Measurements from ENCODE around the gene NPEPL1. TPM values are rescaled to one million over a fixed set of nuclear protein-coding genes. Genes with fewer than 3 reads are reported as not detected.

Gene NPEPL1
- total and polyA plus RNA-seq, 8 donors, result 25.1 to 44.4 (median 33.3) TPM

DNA sequence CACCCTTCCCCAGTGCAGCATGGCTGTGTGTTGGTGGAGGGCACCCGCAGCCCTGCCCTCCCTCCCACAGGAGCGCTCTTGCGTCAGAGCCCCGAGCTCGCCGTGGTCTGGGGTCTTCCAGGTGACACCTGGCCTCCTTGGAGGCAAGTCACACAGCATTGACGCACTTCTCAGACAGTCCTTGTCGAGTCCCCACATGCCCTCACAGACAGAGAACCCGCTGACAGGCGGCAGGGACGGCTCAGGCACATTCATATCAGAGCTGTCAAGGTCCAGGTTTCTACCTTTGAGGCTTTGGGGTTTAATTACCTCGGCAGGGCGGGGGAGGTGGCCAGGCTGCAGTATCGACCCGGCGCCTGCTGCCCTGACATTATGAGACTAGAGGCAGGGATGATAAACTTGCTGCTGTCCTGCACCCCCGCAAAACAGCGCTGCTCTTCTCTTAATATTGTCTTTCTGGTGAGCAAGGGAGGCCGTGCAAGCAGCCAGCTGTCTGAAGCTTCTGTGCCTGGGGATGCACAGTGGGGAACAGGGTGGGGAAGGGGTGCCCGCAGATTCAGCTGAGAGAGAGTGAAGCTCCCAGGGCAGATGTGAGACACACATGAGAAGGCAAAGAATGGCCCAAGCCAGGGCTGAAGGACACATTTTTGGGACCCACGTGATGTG is 4.7 kb downstream of the NPEPL1 start:
- Histone ChIP-seq H3K4me1 (peaks cover 13 to 17% of the 10 kb centered on the region in 2 donors), H3K9me3 (no peaks in the 10 kb centered on the region), H3K27ac (no peak overlapping the region), H3K27me3 (no peaks in the 10 kb centered on the region), H3K36me3 (peaks cover 0 to 69% of the 10 kb centered on the region in 2 donors), H3K4me3 (no peak overlapping the region)
- DNase-seq (no peak), ATAC-seq (no peak)
- intact Hi-C loops (cut with DNase I), result no loop called here
- TF ChIP-seq, protein P1, sequence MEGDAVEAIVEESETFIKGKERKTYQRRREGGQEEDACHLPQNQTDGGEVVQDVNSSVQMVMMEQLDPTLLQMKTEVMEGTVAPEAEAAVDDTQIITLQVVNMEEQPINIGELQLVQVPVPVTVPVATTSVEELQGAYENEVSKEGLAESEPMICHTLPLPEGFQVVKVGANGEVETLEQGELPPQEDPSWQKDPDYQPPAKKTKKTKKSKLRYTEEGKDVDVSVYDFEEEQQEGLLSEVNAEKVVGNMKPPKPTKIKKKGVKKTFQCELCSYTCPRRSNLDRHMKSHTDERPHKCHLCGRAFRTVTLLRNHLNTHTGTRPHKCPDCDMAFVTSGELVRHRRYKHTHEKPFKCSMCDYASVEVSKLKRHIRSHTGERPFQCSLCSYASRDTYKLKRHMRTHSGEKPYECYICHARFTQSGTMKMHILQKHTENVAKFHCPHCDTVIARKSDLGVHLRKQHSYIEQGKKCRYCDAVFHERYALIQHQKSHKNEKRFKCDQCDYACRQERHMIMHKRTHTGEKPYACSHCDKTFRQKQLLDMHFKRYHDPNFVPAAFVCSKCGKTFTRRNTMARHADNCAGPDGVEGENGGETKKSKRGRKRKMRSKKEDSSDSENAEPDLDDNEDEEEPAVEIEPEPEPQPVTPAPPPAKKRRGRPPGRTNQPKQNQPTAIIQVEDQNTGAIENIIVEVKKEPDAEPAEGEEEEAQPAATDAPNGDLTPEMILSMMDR (IDR thresholded peaks at IDR 0.05), result no peak

DNA sequence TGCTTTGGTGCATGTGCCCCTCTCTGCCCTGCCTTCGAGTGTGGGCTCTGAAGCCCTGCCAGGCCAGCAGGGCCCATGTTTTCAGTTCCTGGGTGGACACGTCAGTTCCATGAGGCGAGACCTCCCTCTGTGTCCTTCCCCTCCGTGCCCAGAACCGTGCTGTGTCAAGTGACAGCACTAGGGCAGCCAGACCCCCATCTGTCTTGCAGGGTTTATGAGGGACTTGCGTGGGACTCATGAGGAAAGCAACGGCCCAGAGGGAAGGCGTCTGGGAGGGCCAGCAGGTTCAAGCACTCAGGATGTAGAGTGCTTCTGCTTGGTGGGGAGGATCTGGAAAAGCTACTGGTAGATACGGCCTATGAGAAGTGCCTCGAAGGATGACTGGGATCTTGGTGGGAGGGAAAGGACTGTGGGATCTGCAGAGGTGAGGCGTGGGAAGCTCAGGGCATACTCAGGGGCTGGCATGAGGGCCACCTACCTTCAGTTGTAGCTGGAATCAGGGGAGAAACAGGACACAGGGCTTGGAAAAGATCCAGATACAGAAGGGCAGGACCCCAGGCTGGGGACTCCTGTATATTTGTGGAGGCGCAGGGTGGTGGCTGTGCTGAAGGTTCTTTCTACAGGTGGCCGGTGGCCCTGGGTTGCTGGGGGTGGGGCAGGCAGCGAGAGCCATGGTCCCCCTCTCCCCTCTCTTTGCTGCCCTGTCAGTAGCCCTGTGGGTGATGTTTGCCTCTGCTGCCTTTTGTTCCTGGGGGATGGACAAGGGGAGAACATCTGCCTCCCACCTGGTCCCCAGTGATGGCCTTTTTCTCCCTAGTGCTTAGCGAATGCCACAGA is 5.5 kb downstream of the NPEPL1 start:
- TF ChIP-seq, protein P1 (IDR thresholded peaks at IDR 0.05), result no peak
- H3K27me3 ChIP-seq, result no peaks in the 10 kb centered on the region
- H3K4me1 ChIP-seq, result peaks cover 13 to 17% of the 10 kb centered on the region in 2 donors

DNA sequence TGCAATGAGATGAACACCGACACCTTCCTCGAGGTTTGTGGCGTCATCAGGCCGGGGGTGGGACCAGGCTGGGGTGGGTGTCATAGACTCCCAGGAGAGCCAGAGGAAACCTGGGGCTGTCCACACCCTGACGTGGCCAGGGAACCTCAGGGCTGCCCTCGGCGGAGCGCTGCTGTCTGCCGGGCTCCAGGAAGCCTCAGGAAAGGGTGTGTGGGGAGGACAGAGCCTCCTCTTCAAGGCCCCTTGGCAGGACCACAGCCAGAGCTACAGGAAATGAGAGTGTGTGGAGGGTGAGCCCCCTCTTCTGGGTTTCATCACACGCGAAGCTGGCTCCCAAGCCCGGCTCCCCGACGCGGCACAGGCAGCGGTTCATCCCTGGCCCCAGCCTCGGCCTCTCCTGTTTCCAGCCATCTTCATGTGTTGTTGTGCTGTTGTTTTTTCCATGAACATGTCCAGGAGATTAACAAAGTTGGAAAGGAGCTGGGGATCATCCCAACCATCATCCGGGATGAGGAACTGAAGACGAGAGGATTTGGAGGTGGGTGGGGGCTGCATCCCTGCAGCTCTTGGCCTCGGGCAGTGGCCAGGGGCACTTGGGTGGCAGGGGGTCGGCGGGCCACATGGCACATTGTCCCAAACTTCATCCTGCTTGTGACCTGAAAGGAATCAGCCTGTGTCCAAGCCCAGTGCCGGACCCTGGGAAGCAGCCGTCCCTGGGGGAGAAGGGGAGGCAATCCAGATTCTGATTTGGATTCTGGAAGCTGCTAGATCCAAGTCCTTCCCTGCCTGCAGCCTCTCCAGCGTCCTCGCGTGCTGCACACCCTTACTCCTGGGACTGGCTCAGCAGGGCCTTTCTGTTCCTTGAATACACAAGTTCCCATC is 6.4 kb downstream of the NPEPL1 start:
- intact Hi-C loops (cut with DNase I), result no loop called here
- Histone ChIP-seq H3K4me1 (peaks cover 5 to 8% of the 10 kb centered on the region in 2 donors), H3K36me3 (peaks cover 0 to 86% of the 10 kb centered on the region in 2 donors), H3K9me3 (no peaks in the 10 kb centered on the region), H3K27ac (no peak overlapping the region), H3K27me3 (no peaks in the 10 kb centered on the region), H3K4me3 (no peak overlapping the region)
- DNase-seq, result peak in 3 of 4 donors; percentile 13 to 66 (median 27)
- TF ChIP-seq, protein P1 (IDR thresholded peaks at IDR 0.05), result no peak
- ATAC-seq, result no peak

More for the DNA sequence above, 5.5 kb downstream of the NPEPL1 start:
- Histone ChIP-seq H3K9me3 (no peaks in the 10 kb centered on the region), H3K36me3 (peaks cover 0 to 77% of the 10 kb centered on the region in 2 donors), H3K4me3 (no peak overlapping the region), H3K27ac (no peak overlapping the region)
- ATAC-seq (no peak), DNase-seq (peak in 2 of 4 donors; percentile 13 to 39)
- intact Hi-C loops (cut with DNase I), result no loop called here

DNA sequence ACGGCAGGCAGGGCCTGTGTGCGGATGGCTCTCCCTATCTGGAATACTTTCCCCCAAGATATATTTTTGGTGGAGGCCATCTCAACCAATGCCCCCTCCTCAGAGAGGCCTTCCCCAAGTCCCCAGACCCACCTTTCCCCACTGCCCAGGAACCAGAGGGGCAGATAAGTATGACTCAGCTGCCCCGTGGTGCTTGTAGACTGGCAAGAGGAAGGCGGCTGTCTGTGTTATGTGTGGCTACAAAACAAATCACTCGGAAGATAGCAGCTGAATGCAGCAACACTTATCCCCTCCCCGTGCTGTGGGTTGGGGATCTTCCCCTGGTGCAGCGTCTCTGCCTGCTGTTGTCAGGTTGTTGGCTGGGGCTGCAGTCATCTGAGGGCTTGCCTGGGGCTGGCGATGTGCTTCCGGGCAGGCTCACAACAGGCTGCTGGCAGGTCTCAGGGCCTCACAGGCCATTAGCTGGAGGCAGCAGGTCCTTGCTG is 7.1 kb downstream of the NPEPL1 start:
- no peaks in the 10 kb centered on the region for H3K9me3 ChIP-seq
- peak in 2 of 4 donors; percentile 30 to 62 for DNase-seq
- peaks cover 0 to 1% of the 10 kb centered on the region in 2 donors for H3K4me1 ChIP-seq
- TF ChIP-seq, protein P1 (IDR thresholded peaks at IDR 0.05), result no peak
- no peak overlapping the region for H3K4me3 ChIP-seq
- ATAC-seq, result no peak
- H3K36me3 ChIP-seq, result peaks cover 0 to 92% of the 10 kb centered on the region in 2 donors
- no peaks in the 10 kb centered on the region for H3K27me3 ChIP-seq
- intact Hi-C loops (cut with DNase I), result no loop called here
- no peak overlapping the region for H3K27ac ChIP-seq

Measured in left lung (tissue), 10 donors.